HG03354 (cell line): ENCODE measurements around the gene DUS1L.

Experiments
- ATAC-seq: cut with Tn5 transposase; IDR thresholded peaks from one replicate; pipeline ENCODE4 v1.9.1; 2021; ENCODE audit warnings: mild to moderate bottlenecking; ENCODE audit not compliant: unreplicated experiment, poor library complexity, severe bottlenecking

The DUS1L gene

DNA sequence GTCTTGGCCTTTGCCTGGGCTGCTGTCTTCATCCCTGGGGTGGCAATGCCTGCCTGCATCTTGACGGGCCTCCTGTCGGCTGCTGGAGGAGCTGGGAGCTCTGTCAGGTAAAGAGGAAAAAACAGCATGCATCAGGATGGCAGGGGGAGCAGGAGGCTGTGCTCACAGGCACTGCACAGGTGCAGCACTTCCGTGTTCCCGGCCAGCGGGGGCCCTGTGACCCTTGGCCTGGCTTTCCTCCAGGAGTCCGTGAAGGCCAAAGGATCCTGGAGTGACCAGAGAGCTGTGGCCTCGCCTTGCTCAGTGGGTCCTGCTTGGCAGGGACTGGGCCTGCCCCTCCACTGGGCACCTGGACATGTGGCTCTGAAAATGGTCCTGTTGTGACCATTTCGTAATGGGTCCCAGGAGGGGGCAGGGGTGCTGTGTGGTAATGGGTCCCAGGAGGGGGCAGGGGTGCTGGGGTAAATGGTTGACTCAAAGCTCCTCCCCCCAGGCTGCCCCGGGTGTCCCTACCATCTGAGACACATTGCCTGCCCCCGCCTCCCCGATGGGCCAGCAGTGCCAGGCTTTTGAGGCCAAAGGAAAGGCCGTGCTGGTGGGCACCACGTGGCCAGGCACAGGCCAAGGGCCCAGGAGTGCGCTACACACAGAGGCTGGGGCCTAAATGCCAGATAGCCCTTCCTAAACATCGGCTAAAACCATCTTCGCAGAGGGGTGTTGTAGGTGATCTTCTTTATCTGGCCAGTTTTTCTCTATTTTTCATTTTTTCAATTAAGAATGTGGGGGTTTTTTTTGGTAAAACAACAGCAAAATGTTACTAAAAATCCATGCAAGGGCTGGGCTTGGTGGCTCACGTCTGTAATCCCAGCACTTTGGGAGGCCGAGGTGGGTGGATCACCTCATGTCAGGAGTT lies 36.4 kb upstream of the DUS1L start:
- no peak for ATAC-seq

- ATAC-seq = no peak
Observed at GRCh38 chr17:82101301-82101715, 35.7 kb upstream of the DUS1L start.

- no peak for ATAC-seq
Observed at GRCh38 chr17:82100502-82101298, 35.1 kb upstream of the DUS1L start.

GRCh38 chr17:82098939-82099763 lies 33.5 kb upstream of the DUS1L start:
- peak; percentile 17 for ATAC-seq

DNA sequence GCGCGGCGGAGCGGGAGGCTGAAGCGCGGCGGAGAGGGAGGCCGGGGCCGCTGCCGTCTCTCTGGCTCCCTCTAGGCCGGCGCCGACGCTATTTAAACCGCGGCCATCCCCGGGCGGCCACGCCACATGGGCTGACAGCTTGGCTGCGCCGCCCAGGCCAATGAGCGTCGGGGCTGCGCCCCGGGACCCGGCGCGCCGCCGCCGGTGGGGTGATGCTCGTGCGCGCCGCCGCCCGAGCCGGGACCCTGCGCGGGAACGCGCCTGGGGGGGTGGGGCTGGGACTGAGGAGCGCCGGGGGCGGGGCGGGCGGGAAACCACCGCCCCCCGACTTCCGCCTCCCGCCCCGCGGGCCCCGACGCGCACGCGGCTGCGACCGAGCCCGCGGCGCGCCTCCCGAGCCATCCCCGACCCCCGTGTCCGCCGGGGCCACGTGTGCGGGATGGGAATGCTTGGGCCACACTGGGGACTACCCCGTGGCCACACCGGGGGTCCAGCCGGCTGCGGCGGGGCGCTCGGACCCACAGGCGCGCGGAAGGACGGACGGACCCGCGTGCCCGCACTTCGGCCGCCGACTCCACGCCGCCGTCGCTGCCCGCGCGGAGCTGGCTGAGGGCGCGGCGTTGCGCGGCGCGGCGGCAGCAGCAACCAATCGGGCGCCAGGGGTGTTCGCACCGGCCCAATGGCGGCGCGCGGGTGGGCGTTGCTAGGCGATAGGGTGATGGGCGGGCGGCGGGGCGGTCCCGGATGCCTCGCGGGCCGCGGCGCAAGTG lies 32.8 kb upstream of the DUS1L start, which contains the start of gene FASN:
FASN (minus strand) TSS at position 68 of the 770 bp plus-strand sequence. CDS start 1,791 bp downstream, outside the sequence.
- ATAC-seq = peak; percentile 75

DNA sequence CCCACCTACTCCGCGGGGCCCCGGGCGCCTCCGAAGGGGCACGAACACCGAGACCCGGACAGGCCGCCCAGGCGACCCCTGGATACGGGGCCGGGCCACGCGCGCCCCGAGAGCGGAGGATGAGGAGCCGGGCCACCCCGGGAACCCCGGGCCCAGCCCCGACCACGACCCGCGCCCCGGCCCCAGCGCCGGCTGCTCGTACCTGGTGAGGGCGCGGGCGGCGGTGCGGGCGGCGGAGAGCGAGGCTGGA lies 32.2 kb upstream of the DUS1L start:
- no peak for ATAC-seq

- peak; percentile 0 for ATAC-seq
Observed at GRCh38 chr17:82097184-82097918, 31.7 kb upstream of the DUS1L start.

DNA sequence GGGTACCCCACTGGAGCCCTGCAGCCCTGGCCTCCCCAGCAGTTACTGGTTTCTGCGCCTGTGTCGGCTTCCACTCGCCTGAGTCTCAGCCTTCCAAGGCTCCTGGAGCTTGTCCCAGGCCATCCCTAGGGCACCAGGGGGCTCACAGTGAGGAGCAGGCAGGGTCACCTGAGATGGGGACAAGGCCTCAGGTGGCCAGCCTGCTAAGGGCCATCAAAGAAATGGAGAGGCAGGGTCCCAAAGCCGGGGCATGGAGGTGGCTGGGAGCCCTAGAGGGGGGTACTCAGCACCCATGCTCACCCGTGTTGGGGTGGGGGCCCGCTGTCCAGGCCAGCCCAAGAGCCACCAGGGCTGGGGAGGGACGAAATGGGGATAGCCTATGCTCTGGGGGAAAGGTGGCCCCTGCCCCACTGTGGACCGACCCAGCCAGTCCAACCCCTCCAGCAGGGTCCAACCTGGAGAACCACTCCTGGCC lies 31.1 kb upstream of the DUS1L start:
- ATAC-seq = no peak

- no peak for ATAC-seq
Observed at GRCh38 chr17:82095777-82096708, 30.4 kb upstream of the DUS1L start.

DNA sequence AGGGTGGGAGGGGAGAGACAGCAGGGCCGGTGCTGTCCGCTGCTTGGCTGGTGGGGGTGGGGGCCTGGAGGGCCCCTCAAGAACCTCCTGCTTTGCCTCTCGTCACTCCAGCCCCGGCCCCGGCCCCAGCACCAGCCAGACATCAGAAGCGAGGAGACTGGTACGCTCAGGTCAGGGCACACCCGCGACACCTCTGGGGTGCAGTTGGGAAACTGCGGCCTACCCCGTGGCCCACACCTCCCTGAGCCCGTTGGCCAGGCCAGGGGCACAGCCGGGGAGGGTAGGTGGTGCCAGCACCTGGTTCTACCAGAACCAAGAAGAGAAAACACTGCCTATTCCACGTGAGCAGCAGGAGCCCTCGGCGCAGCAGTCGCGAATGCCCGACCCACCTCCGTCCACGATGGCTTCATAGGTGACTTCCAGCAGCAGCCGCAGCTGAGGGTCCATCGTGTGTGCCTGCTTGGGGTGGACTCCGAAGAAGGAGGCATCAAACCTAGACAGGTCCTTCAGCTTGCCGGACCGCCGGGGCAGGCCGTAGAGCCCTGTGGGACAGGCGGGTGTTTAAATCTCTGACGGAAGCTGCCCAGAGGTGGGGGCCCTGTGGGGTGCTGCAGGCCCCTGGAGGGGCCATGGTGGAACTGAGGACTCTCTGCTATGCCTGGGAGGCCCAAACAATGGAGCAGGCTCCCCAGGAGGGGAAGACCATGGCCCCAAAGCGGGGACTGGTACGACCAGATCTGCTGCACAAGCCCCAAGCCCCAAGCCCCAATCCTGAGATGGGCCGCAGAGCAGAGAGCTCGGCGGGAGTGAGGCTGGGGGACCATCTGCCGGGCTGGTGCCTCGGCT lies 29.6 kb upstream of the DUS1L start:
- ATAC-seq = no peak

GRCh38 chr17:82092995-82093751 lies 27.6 kb upstream of the DUS1L start:
- no peak for ATAC-seq

DNA sequence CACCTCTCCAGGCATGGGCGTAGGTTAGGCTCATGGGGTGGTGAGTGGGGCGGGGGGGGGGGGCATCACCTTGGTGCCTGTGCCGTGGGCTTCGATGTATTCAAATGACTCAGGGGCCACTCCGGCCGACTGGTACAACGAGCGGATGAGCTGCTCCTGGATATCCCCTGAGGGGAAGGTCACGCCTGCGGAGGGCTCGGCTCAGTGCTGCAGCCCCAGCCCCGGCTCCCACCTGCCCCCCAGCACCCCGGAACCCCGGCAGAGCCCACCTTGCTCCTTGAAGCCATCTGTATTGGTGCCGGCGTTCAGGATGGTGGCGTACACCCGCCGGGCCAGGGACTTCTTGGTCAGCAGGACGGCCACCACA lies 27.0 kb upstream of the DUS1L start:
- ATAC-seq = no peak

GRCh38 chr17:82092094-82092586 lies 26.5 kb upstream of the DUS1L start:
- ATAC-seq = no peak

- no peak for ATAC-seq
Observed at GRCh38 chr17:82091264-82092066, 25.9 kb upstream of the DUS1L start.

DNA sequence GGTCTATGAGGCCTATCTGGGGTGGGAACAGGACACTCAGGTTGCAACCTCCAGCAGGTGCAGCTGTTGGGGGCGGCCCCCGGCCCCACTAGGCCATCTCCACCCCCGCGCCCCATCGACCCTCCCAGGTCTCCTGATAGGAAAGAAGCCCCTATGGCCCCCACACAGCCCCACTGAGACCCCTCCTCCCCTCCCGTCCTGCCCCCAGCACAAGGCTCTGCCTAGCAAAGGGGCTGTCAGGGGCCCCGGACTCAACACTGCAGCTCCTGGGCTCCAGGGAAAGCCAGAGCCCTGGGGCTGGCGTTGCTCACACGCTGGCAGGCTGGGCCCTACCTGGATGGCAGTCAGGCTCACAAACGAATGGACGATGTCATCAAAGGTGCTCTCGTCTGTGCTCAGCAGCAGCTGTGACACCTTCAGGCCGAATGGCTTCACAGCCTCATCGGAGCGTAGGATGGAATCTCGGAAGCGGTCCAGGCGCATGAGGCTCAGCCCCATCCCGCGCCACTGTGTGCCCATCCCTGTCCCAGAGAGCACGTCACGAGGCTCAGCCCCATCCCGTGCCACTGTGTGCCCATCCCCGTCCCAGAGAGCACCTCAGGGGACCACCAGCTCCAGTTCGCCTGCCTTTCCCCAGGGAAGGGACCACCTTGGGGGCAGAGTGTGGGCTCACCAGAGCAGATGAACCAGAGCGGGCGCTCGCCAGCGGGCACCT lies 25.1 kb upstream of the DUS1L start:
- ATAC-seq = no peak
